GM12878 (cell line): Measurements from ENCODE around the gene GCK. TPM values are rescaled to one million over a fixed set of nuclear protein-coding genes. Genes with fewer than 3 reads are reported as not detected.

Source experiments
- ATAC-seq: fragments of 200-7000 bp; cut with Tn5 transposase; 3 replicates; pipeline ENCODE4 v1.9.1; 2020; ENCODE audit warnings: mild to moderate bottlenecking, moderate library complexity
- BruUV-seq: library from RNA; stranded (reverse); fragments of 400-500 nt; replicated peaks from 2 replicates; lab custom pipeline; 2021; lab: Mats Ljungman, UMichigan
- CTCF ChIA-PET: fragments of 300-600 bp; sonication (Branson Sonifier 250); formaldehyde crosslinking; extraction: SDS; loops from one replicate; lab custom pipeline; 2021; ENCODE audit warnings: inconsistent platforms; lab: Yijun Ruan, JAX
- POLR2A ChIA-PET: fragments of 350-600 bp; formaldehyde crosslinking; extraction: SDS; loops from one replicate; lab custom pipeline; 2021; ENCODE audit warnings: inconsistent platforms; lab: Charles Lee
- RAD21 ChIA-PET: fragments of 300-600 bp; sonication (Branson Sonifier 250); formaldehyde crosslinking; loops from one replicate; lab custom pipeline; 2023; ENCODE audit warnings: antibody characterized with exemption; ENCODE audit not compliant: unreplicated experiment; lab: Charles Lee
- SMC1A ChIA-PET: fragments of 300-600 bp; sonication (Branson Sonifier 250); formaldehyde crosslinking; loops from one replicate; lab custom pipeline; 2023; ENCODE audit not compliant: unreplicated experiment, uncharacterized antibody; lab: Charles Lee
- DNase-seq: peaks from one replicate; pipeline ENCODE4 v3.0.0-alpha.2; 2011; ENCODE audit warnings: low read depth, low spot score
- FAIRE-seq: peaks from 3 replicates; lab custom pipeline; 2011; peaks lifted over from hg19 to GRCh38; lab: Jason Lieb, UNC
- H2AFZ ChIP-seq: 2 replicates; pipeline ENCODE4 v1.6.0; 2011; ENCODE audit warnings: low read depth, low read length, control low read depth; ENCODE audit not compliant: control insufficient read depth
- H3K27ac ChIP-seq: 2 replicates; pipeline ENCODE4 v1.5.1; 2011; ENCODE audit warnings: control low read depth; ENCODE audit not compliant: control insufficient read depth, insufficient read depth
- H3K27me3 ChIP-seq, 2 experiments: replicated peaks in 1 of 2; 2 replicates each; pipeline versions ENCODE4 v1.6.0 to v1.6.1; 2011; ENCODE audit warnings: low read length in 1 of 2; ENCODE audit not compliant: control insufficient read depth in 2 of 2, insufficient read depth in 2 of 2
- H3K36me3 ChIP-seq, 2 experiments: 2 replicates each; pipeline ENCODE4 v1.5.1; 2011; ENCODE audit warnings: low read length in 1 of 2; ENCODE audit not compliant: control insufficient read depth in 2 of 2, insufficient read depth in 2 of 2
- H3K4me1 ChIP-seq: 2 replicates; pipeline ENCODE4 v1.6.1; 2011; ENCODE audit warnings: mild to moderate bottlenecking, low read length, moderate library complexity, mixed read lengths; ENCODE audit not compliant: control insufficient read depth, insufficient read depth
- H3K4me2 ChIP-seq: 2 replicates; pipeline ENCODE4 v1.6.0; 2011; ENCODE audit warnings: control low read depth; ENCODE audit not compliant: control insufficient read depth, insufficient read depth
- H3K4me3 ChIP-seq: fragments of 200-600 bp; sonication (generic); 2 replicates; pipeline ENCODE4 v1.5.1; 2016
- H3K79me2 ChIP-seq: 2 replicates; pipeline ENCODE4 v1.6.0; 2011; ENCODE audit warnings: low read length; ENCODE audit not compliant: control insufficient read depth, insufficient read depth
- H3K9ac ChIP-seq: 2 replicates; pipeline ENCODE4 v1.8.0; 2011; ENCODE audit warnings: low read length, control low read depth, mixed read lengths; ENCODE audit not compliant: control insufficient read depth, insufficient read depth
- H3K9me3 ChIP-seq: replicated peaks from 3 replicates; pipeline ENCODE4 v1.5.1; 2011; ENCODE audit warnings: mild to moderate bottlenecking, low read length; ENCODE audit not compliant: control insufficient read depth, insufficient read depth
- H4K20me1 ChIP-seq: 2 replicates; pipeline ENCODE4 v1.6.0; 2011; ENCODE audit not compliant: control insufficient read depth, insufficient read depth
- ASH2L ChIP-seq: fragments of 300-600, 200-600 bp; sonication (generic); IDR thresholded peaks from 2 replicates; pipeline ENCODE4 v1.6.1; 2017; ENCODE audit warnings: low read depth, mild to moderate bottlenecking, borderline replicate concordance
- CBFB ChIP-seq: IDR thresholded peaks from 2 replicates; pipeline ENCODE4 v1.6.1; 2016; ENCODE audit warnings: antibody characterized with exemption, low read depth
- DPF2 ChIP-seq: fragments of 450-650 bp; IDR thresholded peaks from 2 replicates; pipeline ENCODE4 v1.6.1; 2017; ENCODE audit warnings: mild to moderate bottlenecking
- IKZF2 ChIP-seq, 2 experiments: fragments of 450-650 bp; IDR thresholded peaks; 2 replicates each; pipeline ENCODE4 v1.6.1; 2017; ENCODE audit warnings: mild to moderate bottlenecking in 2 of 2, moderate library complexity in 2 of 2
- KLF5 ChIP-seq: fragments of 450-650 bp; IDR thresholded peaks from 2 replicates; pipeline ENCODE4 v1.6.1; 2014; ENCODE audit warnings: mild to moderate bottlenecking; ENCODE audit not compliant: partially characterized antibody
- NFIC ChIP-seq: IDR thresholded peaks from 2 replicates; pipeline ENCODE4 v1.6.1; 2012; ENCODE audit warnings: low read depth, mild to moderate bottlenecking, inconsistent platforms, low read length, moderate library complexity
- PAX5 ChIP-seq: IDR thresholded peaks from 2 replicates; pipeline ENCODE4 v1.6.1; 2011; ENCODE audit warnings: low read depth, low read length, borderline replicate concordance
- PKNOX1 ChIP-seq: fragments of 450-650 bp; IDR thresholded peaks from 2 replicates; pipeline ENCODE4 v1.6.1; 2016; ENCODE audit warnings: mild to moderate bottlenecking
- POLR2A ChIP-seq: IDR thresholded peaks from 2 replicates; pipeline ENCODE4 v1.6.1; 2011; ENCODE audit warnings: low read depth, mild to moderate bottlenecking, low read length
- POU2F2 ChIP-seq: IDR thresholded peaks from 3 replicates; pipeline ENCODE4 v1.6.1; 2011; ENCODE audit warnings: low read depth, mild to moderate bottlenecking, low read length, borderline replicate concordance
- RB1 ChIP-seq: fragments of 450-650 bp; formaldehyde crosslinking; IDR thresholded peaks from 2 replicates; pipeline ENCODE4 v1.6.1; 2017; ENCODE audit warnings: mild to moderate bottlenecking, borderline replicate concordance
- RFX5 ChIP-seq: IDR thresholded peaks from 2 replicates; pipeline ENCODE4 v1.6.1; 2011; ENCODE audit warnings: low read depth, low read length, improper control_type of control experiment
- SMARCA5 ChIP-seq: fragments of 450-650 bp; IDR thresholded peaks from 2 replicates; pipeline ENCODE4 v1.6.1; 2017; ENCODE audit warnings: mild to moderate bottlenecking
- WGBS: methylation state at CpG from one replicate; pipeline ENCODE4 v1.1.6; 2016; ENCODE audit warnings: low lambda C conversion rate; ENCODE audit not compliant: insufficient replicate concordance, insufficient coverage; ENCODE audit errors: missing lambda C conversion rate; 5-methylcytosine and 5-hydroxymethylcytosine counted together
- in situ Hi-C: fragments of 300-500 bp; cut with MboI; formaldehyde crosslinking; loops from 9 replicates; pipeline ENCODE4 v1.14.3; 2018; ENCODE audit warnings: mixed read lengths
- intact Hi-C: fragments of 100-400 bp; cut with micrococcal nuclease; formaldehyde crosslinking; loops from one replicate; pipeline ENCODE4 v1.14.2; 2022; ENCODE audit not compliant: unreplicated experiment
- polyA plus RNA-seq, 11 experiments: library from polyadenylated mRNA; depleted of rRNA in 4 of 11; unstranded in 6 of 11; stranded (reverse) in 5 of 11; fragments of >200 nt; fragmentation: Nextera tagmentation in 4 of 11; fragmentation: Illumina TruSeq in 1 of 11; extraction: Ambion mirVana in 4 of 11; extraction: Trizol in 1 of 11; gene quantifications; 1 replicate in 1 of 11; 2 replicates in 10 of 11; pipeline versions ENCODE4 v1.2.1 to v1.2.3, GENCODE V29; 2011 to 2016; ENCODE audit warnings: inconsistent platforms in 2 of 11, missing spikeins in 2 of 11, low read depth in 1 of 11
- total RNA-seq, 4 experiments: library from RNA; depleted of rRNA in 3 of 4; stranded (reverse); fragments of >200 nt in 3 of 4; fragmentation: Illumina TruSeq in 1 of 4; extraction: Trizol in 1 of 4; gene quantifications; 2 replicates each; pipeline versions ENCODE4 v1.2.1 to v1.2.3, GENCODE V29; 2013 to 2021

GCK gene
- total and polyA plus RNA-seq, 10 of the 15 experiments (the other 5 are each of a cell fraction or from before 2014, with no cell fraction given), result 0.06 to 0.16 TPM; not detected in 8

- intact Hi-C loops, result no loop called here
- Histone ChIP-seq H3K36me3 (no peaks in the 10 kb centered on the region), H3K4me2 (no peak overlapping the region), H4K20me1 (no peaks in the 10 kb centered on the region), H3K27ac (no peak overlapping the region), H3K9ac (no peak overlapping the region), H3K79me2 (no peaks in the 10 kb centered on the region), H2AFZ (no peak overlapping the region), H3K4me1 (no peaks in the 10 kb centered on the region), H3K27me3 (no peaks in the 10 kb centered on the region), H3K4me3 (no peak overlapping the region), H3K9me3 (no peaks in the 10 kb centered on the region)
- no peak for DNase-seq
- ChIA-PET SMC1A (no interaction called here), POLR2A (no interaction called here), RAD21 (no interaction called here), CTCF (no interaction called here)
- no peak for FAIRE-seq
- in situ Hi-C loops, result no loop called here
- 43% methylated on average over 26 of the region's 26 CpGs for WGBS
- ATAC-seq, result no peak
- TF ChIP-seq PKNOX1, result no peak
- TF ChIP-seq IKZF2 (IDR thresholded peaks at IDR 0.05), result no peak
- no peak for TF ChIP-seq POU2F2
- no peak for TF ChIP-seq KLF5
- TF ChIP-seq CBFB, result no peak
- TF ChIP-seq RFX5, result no peak
- no peak for TF ChIP-seq RB1
- no peak for TF ChIP-seq NFIC
- no peak for TF ChIP-seq SMARCA5
- no peak for TF ChIP-seq ASH2L
- no peak for TF ChIP-seq POLR2A
- TF ChIP-seq DPF2, result no peak
- no peak for TF ChIP-seq PAX5
- BruUV-seq, result no TSS peak
Measured at GRCh38 chr7:44225566-44226395, 36.5 kb upstream of the GCK start.
